Measurements from ENCODE around the gene SEMA3A.
"Not testable (repeated sequence)": the region's sequence is repeated elsewhere in the genome, so short reads cannot be mapped to it uniquely, and the experiment has no call there.

DNA sequence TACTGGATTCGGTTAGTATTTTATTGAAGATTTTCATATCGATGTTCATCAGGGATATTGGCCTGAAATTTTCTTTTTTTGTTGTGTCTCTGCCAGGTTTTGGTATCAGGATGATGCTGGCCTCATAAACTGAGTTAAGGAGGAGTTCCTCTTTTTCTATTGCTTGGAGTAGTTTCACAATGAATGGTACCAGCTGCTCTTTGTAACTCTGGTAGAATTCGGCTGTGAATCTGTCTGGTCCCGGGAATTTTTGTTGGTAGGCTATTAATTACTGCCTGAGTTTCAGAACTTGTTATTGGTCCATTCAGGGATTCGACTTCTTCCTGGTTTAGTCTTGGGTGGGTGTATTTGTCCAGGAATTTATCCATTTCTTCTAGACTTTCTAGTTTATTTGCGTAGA lies 48.4 kb upstream of the SEMA3A start:
- TF ChIP-seq, protein P1, sequence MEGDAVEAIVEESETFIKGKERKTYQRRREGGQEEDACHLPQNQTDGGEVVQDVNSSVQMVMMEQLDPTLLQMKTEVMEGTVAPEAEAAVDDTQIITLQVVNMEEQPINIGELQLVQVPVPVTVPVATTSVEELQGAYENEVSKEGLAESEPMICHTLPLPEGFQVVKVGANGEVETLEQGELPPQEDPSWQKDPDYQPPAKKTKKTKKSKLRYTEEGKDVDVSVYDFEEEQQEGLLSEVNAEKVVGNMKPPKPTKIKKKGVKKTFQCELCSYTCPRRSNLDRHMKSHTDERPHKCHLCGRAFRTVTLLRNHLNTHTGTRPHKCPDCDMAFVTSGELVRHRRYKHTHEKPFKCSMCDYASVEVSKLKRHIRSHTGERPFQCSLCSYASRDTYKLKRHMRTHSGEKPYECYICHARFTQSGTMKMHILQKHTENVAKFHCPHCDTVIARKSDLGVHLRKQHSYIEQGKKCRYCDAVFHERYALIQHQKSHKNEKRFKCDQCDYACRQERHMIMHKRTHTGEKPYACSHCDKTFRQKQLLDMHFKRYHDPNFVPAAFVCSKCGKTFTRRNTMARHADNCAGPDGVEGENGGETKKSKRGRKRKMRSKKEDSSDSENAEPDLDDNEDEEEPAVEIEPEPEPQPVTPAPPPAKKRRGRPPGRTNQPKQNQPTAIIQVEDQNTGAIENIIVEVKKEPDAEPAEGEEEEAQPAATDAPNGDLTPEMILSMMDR (IDR thresholded peaks at IDR 0.05) = not testable (repeated sequence)
- TF ChIP-seq EP300 (IDR thresholded peaks at IDR 0.05) = not testable (repeated sequence)
